Measurements from ENCODE around the gene GOLGA6L9. TPM values are rescaled to one million over a fixed set of nuclear protein-coding genes. Genes with fewer than 3 reads are reported as not detected.

GOLGA6L9 gene
- total RNA-seq, 1 experiment from 2014 or later = 7.3 TPM

Other genes with a start within 250 kb of the GOLGA6L9 start
- 25.6 and 26.2 TPM in 2 replicates for gene EFL1, start 167.1 kb upstream of the GOLGA6L9 start, total RNA-seq (2014; rRNA removed; shearing (Covaris generic))
- 0.10 and 0.46 TPM in 2 replicates for gene SAXO2, start 167.0 kb upstream of the GOLGA6L9 start, total RNA-seq (2014; rRNA removed; shearing (Covaris generic))
- 0.10 TPM in 1 of 2 replicates, not detected in the other for gene GOLGA6L10, start 80.3 kb upstream of the GOLGA6L9 start, total RNA-seq (2014; rRNA removed; shearing (Covaris generic))
- gene RPS17, start 110.6 kb downstream of the GOLGA6L9 start, total RNA-seq (2014; rRNA removed; shearing (Covaris generic)) = 5,360 and 5,605 TPM in 2 replicates
- gene CPEB1, start 217.5 kb downstream of the GOLGA6L9 start, total RNA-seq (2014; rRNA removed; shearing (Covaris generic)) = 0.04 and 0.13 TPM in 2 replicates